ENCODE results near the gene OVAAL.

The OVAAL gene

DNA sequence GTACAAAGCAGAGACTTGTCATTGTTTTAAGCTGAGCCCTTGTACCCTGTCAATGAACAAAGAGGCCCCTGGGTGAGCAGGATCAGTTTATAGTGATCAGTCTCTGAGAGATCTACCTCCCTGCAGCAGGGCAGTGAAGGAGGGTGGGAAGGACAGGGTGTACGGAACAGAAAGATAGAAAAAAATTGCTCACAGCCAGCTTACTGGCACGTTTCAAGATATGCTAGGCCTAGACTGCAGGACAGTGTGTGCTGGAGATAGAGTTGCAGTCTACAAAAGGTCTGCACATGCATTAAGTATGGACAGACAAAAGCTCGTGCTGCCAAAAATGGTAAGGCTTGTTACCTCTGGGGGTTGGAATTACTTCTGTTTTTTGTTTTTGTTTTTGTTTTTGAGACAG, 34.6 kb downstream of the OVAAL start:
- no peak for DNase-seq (ENCODE audit: low read depth)
- no peak overlapping the region for H3K4me3 ChIP-seq (ENCODE audit: low read depth, low read length)

DNA sequence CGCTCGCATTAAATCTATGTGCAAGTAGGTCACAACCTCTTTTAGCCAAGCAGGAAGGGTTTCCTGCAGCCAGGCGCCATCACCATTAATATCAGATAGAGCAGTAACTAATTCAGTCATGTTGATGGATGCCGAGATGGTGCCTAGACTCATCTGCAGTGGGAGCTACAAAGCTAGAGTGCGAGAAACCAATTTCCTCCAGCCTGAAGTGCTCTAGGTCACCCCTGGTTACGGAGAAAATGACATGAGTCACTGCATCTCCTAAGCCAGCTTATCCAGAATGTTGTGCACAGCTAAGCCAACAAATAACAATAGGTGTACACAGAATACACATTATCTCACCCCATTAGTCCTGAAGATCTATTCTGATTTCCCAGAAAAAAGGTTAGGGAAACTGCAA, 36.0 kb downstream of the OVAAL start:
- no peak for DNase-seq (ENCODE audit: low read depth)
- H3K4me3 ChIP-seq (ENCODE audit: low read depth, low read length): no peak overlapping the region
- TF ChIP-seq, protein P1, sequence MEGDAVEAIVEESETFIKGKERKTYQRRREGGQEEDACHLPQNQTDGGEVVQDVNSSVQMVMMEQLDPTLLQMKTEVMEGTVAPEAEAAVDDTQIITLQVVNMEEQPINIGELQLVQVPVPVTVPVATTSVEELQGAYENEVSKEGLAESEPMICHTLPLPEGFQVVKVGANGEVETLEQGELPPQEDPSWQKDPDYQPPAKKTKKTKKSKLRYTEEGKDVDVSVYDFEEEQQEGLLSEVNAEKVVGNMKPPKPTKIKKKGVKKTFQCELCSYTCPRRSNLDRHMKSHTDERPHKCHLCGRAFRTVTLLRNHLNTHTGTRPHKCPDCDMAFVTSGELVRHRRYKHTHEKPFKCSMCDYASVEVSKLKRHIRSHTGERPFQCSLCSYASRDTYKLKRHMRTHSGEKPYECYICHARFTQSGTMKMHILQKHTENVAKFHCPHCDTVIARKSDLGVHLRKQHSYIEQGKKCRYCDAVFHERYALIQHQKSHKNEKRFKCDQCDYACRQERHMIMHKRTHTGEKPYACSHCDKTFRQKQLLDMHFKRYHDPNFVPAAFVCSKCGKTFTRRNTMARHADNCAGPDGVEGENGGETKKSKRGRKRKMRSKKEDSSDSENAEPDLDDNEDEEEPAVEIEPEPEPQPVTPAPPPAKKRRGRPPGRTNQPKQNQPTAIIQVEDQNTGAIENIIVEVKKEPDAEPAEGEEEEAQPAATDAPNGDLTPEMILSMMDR (conservative IDR thresholded peaks at IDR 0.05; ENCODE audit: low read depth, low read length): no peak

More for the DNA sequence above, 34.6 kb downstream of the OVAAL start:
- TF ChIP-seq, protein P1 (conservative IDR thresholded peaks at IDR 0.05; ENCODE audit: low read depth, low read length): no peak

DNA sequence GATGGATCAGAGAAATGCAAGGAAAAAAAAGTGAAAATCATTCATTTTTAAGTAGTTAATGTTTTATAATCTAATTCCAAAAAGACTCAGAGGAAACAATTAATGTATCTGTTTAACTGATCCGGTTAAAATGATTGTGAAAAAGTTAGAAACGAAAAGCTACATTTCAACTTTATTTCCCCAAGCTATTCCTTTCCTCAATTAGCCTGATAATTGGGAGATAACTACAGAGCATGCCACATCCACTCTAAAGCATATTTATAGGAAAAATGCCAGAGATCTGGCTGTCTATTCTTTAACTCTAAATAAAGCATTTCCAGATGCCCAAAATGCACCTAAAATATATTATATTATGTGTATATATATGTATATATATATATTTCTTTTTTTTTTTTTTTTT, 37.2 kb downstream of the OVAAL start:
- H3K4me3 ChIP-seq (ENCODE audit: low read depth, low read length): no peak overlapping the region
- no peak for DNase-seq (ENCODE audit: low read depth)
- TF ChIP-seq, protein P1 (conservative IDR thresholded peaks at IDR 0.05; ENCODE audit: low read depth, low read length): no peak

DNA sequence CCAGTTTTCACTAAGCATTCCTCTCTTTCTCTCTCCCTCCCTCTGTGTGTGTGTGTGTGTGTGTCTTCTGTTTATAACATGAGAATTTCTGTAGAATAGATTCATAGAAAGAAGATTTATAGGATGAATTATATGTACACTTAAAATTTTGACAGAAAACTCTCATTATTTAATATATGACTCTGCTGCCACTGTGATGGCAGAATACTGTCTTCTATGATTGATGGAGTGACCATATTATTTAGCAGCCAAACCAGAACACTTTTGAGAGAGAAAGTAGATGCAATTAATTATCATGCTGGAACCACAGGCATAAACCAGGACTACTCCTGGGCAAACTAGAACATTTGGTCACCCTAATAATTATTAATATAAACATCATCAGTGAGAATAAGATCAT, 38.8 kb downstream of the OVAAL start:
- TF ChIP-seq, protein P1 (conservative IDR thresholded peaks at IDR 0.05; ENCODE audit: low read depth, low read length): no peak
- DNase-seq (ENCODE audit: low read depth): no peak

DNA sequence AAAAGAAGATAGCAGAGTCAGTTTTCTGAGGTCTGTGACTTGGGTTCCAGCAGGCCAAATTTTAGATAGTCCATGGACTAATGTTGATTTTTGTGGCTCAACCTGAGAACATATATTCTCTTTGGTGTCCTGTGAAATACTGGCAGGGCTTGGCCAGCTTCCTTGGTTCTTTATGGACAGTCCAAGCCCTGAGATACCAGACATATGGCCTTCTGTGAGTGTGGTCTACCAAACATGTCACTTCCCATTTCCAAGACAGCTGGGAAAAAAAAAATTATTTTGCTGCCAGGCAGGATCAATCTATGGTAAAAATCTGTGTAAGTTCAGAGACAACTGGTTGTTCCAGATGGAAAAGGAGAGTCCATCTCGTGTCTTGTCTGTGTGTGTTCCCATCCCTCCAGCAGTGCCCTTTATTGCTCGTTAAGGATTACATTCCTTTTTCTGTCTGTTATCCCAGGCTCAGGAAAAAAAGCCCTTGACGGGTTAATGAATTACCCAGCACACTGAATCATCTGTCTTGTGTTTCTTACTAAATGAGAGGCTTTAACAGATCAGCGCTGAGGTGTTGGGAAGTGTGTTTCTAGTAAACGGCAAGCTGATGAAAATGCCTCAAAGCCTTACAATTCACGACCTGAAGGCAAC, 39.7 kb downstream of the OVAAL start:
- H3K4me3 ChIP-seq (ENCODE audit: low read depth, low read length): no peak overlapping the region
- TF ChIP-seq, protein P1 (conservative IDR thresholded peaks at IDR 0.05; ENCODE audit: low read depth, low read length): no peak
- DNase-seq (ENCODE audit: low read depth): no peak

More for the DNA sequence above, 38.8 kb downstream of the OVAAL start:
- no peak overlapping the region for H3K4me3 ChIP-seq (ENCODE audit: low read depth, low read length)

DNA sequence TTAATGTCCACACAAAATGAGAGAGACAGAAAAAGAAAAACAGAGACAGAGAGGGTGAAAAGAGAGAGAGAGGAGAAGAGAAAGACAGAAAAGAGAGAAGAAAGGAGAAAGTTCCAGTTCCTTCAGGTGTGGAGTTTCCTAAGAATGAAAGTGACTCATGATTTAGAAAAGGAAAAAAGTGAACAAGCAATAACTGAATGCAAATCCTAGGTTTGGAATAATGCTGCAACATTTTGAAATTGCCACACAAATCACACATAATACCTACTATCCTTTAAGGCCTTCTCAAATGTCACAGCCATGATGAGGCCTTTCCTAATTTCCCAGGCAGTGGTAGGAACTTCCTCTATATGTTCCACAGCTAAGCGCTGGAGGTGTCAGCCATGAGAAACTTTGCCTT, 41.6 kb downstream of the OVAAL start:
- TF ChIP-seq, protein P1 (conservative IDR thresholded peaks at IDR 0.05; ENCODE audit: low read depth, low read length): no peak
- DNase-seq (ENCODE audit: low read depth): no peak
- no peak overlapping the region for H3K4me3 ChIP-seq (ENCODE audit: low read depth, low read length)

DNA sequence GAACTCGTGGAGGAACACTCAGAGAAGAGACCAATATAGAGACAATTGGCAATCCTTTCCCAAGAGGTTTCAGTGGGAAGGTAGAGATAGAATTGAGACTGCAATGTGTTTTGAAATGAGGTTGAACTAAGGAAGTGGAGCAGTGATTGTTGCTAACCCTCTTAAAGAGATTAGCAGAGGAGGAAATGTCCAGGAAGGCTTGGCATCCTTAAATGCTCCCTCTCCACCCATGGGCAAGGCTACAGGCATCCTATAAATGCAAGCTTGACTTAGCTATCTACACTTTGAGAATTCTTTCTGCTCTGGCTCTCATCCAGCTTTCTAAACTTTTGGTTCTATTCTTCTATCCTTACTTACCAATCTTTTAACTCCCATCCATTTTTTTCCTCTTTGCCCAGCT, 42.7 kb downstream of the OVAAL start:
- no peak for DNase-seq (ENCODE audit: low read depth)
- H3K4me3 ChIP-seq (ENCODE audit: low read depth, low read length): no peak overlapping the region
- TF ChIP-seq, protein P1 (conservative IDR thresholded peaks at IDR 0.05; ENCODE audit: low read depth, low read length): no peak

Measured in choroid plexus epithelial cell (primary cell).